GM20000 (cell line): ENCODE measurements around the gene ANKRD36.
A peak's percentile ranks its signal among the peaks of the same experiment; 100 is the strongest.
"Not testable (repeated sequence)": the region's sequence is repeated elsewhere in the genome, so short reads cannot be mapped to it uniquely, and the experiment has no call there.

Experiments used
- DNase-seq: peaks from one replicate; pipeline ENCODE4 v3.0.0; 2012; ENCODE audit warnings: low spot score
- TF ChIP-seq, protein P1 (sequence below): IDR thresholded peaks from 2 replicates; pipeline ENCODE4 v1.5.1; 2012; ENCODE audit warnings: mild to moderate bottlenecking, control low read depth; ENCODE audit errors: extremely low read depth, missing control alignments

Gene ANKRD36

DNA sequence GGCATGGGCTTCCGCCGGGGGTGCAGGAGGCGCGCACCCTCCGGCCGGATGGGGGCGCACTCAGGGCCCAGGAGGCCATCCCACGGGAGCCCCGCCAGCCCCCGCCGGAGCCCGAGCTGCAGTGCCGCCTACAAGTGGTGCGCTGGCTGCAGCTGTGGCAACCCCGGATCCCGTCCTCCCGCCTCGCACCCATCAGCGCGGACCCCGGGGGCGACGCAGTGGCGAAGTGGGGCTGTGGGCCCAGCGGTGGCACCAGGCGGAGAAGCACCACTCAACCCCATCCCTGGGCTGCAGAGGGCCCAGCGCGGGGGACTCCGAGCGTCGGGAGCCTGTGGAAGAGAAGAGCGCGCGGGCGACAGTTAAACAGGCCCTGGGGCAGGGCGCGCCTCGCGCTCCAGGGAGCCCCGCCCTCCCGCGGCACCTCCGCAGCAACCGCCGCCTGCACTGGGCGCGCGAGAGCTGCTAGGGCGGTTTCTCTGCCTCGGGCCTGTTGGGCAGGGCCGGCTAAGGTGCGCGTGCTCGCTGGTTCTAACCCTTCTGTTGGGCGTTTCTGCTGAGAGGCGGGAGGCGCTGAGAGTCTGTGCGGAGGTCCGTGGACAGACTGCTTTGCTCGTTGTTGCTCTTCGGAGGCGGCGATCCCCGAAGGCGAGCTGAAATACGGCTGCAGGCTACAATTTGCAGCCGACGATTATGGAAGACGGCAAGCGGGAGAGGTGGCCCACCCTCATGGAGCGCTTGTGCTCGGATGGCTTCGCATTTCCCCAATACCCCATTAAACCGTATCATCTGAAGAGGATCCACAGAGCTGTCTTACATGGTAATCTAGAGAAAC lies at the start of gene ANKRD36:
TSS of gene ANKRD36 (plus strand) at position 104 of the 832 bp plus-strand sequence. CDS start at position 691, 587 bp downstream.
- TF ChIP-seq, protein P1, sequence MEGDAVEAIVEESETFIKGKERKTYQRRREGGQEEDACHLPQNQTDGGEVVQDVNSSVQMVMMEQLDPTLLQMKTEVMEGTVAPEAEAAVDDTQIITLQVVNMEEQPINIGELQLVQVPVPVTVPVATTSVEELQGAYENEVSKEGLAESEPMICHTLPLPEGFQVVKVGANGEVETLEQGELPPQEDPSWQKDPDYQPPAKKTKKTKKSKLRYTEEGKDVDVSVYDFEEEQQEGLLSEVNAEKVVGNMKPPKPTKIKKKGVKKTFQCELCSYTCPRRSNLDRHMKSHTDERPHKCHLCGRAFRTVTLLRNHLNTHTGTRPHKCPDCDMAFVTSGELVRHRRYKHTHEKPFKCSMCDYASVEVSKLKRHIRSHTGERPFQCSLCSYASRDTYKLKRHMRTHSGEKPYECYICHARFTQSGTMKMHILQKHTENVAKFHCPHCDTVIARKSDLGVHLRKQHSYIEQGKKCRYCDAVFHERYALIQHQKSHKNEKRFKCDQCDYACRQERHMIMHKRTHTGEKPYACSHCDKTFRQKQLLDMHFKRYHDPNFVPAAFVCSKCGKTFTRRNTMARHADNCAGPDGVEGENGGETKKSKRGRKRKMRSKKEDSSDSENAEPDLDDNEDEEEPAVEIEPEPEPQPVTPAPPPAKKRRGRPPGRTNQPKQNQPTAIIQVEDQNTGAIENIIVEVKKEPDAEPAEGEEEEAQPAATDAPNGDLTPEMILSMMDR, result peak; percentile 78
- peak; percentile 83 for DNase-seq

DNA sequence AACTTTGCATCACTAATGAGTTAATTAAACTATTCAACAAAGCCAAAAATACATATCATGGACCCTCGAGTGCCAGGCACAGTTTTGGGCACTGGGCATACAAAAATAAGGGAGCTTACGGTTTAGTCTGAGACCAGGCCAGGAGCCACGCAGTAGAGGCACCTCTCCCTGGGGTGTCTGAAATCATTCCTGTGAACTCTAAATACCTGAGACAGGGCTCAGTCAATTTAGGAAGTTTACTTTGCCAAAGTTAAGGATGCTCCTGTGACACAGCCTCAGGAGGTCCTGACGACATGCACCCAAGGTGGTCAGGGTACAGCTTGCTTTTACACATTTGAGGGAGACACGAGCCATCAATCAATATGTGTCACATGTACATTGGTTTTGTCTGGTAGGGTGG lies 46.9 kb upstream of the ANKRD36 start:
- not testable (repeated sequence) for DNase-seq

DNA sequence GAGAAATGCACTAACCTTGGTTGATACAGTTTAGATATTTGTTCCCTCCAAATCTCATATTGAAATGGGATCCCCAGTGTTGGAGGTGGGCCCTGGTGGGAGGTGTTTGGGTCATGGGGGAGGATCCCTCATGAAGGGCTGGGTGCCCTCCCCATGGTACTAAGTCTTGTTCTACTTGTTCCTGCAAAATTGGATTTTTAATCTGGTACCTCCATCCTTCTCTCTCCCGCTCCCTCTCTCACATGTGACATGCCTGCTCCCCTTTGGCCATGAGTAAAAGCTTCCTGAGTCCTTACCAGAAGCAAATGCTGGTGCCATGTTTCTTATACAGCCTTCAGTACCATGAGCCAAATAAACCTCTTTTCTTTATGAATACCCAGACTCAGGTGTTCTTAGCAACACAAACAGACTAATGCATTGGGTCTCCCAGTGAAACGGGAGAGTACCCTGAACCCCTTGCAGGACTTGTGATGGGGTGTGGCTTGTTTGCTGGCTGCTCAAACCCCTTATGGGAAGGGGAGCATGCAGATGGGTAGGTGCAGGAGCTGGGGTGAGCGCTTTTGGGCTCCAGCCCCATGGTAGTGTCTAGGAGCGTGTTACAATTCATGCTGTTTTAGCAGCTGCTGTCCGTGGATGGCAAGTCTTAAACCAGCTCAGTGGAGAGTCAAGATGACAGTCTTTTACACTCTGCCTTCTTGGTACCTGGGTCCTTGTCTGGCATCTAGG lies 45.5 kb upstream of the ANKRD36 start:
- TF ChIP-seq, protein P1, result no peak
- no peak for DNase-seq

DNA sequence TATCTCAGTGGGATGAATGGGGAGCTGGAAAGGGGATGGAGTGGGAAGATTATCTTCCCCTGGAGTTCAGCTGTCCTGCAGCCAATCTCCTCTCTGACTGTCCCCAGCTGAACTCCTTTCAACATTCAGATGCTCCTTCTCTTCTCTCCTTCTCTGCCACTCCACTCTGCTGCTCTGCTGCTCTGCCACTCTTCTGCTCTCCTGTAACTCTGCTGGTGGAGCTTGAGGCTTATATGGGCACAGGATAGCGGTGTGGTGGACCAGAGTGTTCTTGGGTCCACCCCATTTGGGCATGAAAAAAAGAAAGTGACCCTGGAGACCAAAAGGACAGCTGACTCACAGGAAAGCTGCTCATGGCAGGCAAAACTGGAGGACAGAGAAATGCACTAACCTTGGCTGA lies 44.9 kb upstream of the ANKRD36 start:
- TF ChIP-seq, protein P1, result no peak
- DNase-seq, result no peak

DNA sequence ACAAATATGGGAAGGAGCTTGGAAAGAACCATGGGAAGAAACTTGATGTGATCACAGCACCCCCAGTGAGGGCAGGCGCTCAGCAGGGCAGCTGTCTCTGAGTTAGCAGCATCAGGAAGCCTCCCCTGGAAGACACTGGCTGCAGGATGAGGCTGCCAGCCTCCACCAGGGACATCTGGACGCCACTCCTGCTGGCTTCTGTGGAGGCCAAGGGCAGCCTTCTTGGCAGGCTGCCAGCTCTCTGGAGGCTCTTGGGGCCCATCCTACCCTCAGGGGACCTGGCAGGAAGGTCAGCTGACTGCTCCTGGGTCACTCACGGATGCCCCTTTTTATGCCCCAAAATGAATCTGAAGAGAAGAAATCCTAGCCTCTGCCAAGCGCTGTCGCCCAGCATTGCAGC lies 44.2 kb upstream of the ANKRD36 start:
- not testable (repeated sequence) for DNase-seq

DNA sequence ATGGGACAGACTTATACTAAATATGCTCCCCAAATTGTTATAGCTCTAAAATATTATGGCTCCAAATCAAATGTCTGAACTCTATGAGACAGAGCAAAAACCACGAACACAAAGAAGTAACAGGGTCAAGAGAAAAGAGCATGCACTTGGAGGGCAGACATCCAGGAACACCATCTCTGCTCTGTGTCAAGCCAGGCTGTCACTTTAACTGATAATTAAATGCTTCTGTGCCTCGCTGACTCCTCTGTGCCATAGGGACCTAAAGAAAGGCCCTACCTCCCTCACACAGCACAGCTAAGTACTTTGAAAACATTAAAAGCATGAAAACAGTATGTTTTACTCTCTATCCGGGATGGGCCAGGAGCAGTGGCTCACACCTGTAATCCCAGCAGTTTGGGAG lies 42.0 kb upstream of the ANKRD36 start:
- not testable (repeated sequence) for DNase-seq

DNA sequence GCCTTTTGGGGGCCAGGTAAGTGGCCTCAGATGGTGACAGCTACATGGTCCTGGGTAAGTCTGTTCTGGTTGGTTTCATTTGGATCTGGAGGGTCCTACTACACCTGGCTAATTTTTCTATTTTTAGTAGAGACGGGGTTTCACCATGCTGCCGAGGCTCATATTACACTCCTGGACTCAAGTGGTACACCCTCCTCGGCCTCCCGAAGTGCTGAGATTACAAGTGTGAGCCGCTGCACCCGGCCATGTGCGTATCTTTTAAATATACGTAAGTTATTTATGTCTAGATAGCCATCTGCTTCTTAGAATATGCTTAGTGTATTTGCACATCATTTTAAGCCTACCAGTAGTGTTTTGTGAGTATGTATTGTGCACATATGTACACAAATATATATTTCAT lies 35.7 kb upstream of the ANKRD36 start:
- not testable (repeated sequence) for DNase-seq

DNA sequence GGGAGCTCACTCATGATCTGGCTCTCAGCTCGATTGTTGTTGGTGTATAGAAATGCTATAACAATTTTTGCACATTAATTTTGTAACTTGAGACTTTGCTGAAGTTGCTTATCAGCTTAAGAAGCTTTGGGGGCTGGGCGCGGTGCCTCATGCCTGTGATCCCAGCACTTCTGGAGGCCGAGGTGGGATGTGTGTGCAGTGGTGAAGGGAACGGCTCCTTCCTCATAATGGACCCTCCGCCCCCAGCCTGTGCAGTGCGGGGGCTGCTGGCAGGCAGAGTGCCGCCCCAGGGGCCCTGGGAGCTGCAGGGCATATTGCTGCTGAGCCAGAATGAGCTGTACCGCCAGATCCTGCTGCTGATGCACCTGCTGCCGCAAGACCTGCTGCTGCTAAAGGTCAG lies 32.1 kb upstream of the ANKRD36 start:
- DNase-seq, result not testable (repeated sequence)

DNA sequence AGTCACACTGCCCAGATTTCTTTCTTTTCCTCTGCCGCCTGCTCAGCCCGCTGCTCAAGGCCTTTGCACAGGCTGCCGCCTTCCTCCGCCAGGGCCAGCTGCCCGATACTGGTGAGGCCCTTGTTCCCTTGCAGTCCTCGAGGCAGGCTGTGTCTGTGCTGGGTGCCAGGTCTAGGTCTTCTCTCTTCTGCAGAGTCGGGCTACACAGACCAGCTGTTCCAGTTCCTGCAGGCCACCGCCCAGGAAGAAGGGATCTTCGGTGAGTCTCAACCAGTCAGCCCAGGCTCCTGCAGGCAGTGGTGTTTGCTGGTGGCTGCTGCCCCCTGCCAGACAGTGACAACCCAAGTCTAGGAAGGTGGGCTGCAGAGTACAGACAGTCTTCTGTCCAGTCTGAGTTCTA lies 30.7 kb upstream of the ANKRD36 start:
- DNase-seq, result not testable (repeated sequence)

DNA sequence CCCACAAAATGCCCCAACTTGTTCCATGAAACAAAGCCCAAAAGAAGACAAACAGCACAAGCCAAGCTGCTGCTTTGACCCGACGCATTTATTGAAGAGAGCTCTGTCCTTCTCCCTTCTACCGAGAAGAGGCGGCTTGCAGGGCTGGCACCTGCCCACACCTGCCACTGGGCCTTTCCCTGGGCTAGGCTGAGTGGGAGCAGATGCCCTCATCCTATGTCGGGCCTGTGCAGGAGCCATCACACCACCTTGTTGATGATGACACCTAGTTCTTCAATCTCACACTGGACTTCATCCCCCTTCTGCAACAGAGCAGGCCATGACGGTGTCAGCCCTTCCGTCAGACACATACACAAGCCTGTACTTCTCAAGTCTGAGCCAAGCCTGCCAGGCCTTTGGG lies 29.4 kb upstream of the ANKRD36 start:
- DNase-seq, result not testable (repeated sequence)

DNA sequence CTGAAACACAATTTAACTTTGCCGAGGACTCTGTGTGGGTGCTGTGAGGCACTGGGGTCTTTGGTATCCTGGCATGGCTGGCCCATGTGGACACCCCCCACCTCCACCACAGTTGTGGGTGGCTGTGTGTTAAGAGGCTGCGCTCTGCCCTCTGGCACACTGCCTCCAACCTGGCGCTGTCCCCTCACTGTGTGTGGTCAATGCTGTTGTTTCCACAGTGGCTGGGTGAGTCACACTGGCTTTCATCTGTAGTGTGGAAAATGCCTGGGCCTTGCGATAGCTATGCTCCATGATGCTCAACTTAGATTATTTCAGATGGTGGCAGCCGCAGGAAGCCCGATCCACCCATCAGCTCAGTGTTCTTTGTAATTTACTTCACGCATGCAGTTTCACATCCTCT lies 27.9 kb upstream of the ANKRD36 start:
- DNase-seq, result not testable (repeated sequence)

DNA sequence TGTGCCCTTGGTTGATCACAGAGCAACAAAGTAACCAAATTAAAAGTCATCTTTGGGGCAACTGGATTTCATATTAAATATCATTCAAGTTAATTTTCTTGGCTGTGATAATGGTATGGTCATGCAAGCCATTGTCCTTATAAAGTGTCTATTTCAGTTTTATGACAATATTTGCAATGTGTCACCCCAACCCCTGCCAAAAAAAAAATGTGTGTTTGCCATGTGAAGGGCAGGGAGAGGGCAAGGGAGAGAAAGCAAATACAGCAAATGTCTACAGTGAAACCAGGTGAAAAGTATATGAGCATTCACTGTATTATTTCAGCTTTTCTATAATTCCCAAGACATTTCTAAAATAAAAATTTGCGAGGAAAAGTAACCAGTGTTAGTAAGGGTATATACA lies 24.2 kb upstream of the ANKRD36 start:
- DNase-seq, result not testable (repeated sequence)

DNA sequence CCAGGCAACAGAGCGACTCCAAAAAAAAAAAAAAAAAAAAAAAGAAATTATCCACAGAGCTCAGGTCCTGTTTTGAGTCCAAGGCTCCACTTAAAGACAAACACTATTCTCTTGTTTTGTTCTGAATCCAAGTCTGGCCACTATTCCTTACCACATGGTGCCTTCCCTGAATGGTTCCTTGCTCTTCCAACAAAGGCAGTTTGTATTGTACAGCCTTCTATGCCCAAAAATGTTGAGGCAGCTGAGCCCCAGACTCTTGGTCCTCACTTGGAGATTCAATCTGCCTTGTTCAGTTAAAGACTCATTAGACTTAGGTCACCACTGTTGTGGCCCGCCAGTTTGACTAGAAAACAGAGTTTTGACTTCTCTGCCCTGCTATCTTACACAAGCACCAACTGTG lies 20.0 kb upstream of the ANKRD36 start:
- not testable (repeated sequence) for DNase-seq

DNA sequence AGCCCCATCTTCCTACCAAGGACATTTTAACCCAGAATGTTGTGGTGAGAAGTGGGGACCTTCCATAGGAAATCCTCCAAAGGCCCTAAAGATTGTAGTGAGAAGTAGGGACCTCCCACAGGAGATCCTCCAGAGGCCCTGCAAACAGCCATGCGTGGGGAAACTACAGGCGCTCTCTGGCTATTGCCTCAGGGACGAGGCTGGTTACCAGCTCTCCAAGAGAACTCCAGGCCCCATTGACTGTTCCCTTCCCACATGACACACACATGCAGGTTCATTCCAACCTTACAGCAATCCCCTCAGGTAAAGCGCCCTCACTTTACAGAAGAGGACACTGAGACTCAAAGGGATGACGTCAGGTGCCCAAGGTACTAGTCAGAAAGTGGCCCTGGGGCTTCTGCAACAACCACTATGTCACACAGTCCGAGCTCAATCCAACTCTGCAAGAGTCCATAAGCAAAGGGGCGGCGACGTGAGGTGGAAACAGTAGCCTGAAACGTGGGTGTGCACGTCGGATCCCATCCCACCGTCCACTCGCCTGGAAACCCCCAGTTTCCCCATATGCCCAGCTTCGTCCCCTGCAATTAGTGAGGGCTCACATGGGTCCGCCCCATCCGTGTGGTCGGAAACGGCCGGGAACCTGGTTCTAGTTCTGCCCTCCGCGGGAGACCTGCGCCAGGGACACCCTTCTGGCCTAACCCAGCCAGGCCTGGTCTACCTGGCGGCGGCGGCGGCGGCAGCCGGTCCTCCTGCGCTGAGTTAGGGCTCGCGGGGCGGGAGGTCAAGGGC lies 18.8 kb upstream of the ANKRD36 start:
- DNase-seq, result not testable (repeated sequence)

DNA sequence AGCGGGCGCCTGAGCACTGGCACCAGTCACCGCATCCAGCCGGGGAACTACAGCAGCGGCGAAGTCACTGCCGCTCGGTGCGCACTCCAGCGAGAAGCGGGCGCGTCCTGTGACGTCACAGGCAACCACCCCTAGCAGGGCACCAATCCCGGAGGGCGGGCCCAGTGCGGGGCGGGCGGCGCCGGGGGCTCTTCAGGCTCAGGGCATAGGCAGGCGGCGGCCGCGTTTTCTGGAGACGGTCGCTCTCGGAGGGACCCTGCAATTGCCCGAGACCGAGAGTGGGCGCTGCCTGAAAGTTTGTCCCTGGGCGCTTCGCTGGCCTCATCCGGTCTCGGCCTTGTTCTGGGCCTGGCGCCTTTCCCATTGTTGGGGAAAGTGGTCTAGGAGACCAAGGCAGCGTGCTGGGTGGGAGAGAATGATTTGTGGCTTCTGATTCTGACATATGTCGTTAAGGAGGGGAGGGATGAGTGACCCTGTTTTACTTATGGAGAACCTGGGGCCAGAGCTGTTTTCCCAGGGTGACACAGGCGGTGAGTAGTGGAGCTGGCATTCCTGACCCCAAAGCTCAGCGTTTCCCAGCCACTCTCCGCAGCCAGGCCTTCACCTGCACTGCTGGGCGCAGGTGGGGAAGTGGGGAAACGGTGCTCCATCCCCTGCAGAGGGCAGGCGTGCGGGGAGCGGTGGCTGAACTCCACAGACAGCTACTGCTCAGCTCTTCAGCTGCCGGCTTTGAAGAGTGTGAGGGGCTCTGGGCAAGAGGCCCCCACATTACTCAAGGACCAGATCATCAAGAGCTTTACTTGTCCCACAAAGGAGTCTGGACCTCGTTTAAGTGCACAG lies 18.0 kb upstream of the ANKRD36 start, which contains the start of gene FAHD2B:
TSS of gene FAHD2B (minus strand) at position 111 of the 840 bp plus-strand sequence. CDS start 3,176 bp downstream, outside the sequence.
- peak; percentile 52 for DNase-seq
